Activated CD4-positive, CD25-positive, alpha-beta regulatory T cell (primary cell): Measurements from ENCODE around the gene PLCB4.
"Not testable (repeated sequence)": the region's sequence is repeated elsewhere in the genome, so short reads cannot be mapped to it uniquely, and the experiment has no call there.

Experiments
- DNase-seq, 4 experiments: peaks; one replicate each; lab custom pipeline; 2025; lab: John Stamatoyannopoulos, UW

The PLCB4 gene

GRCh38 chr20:9141921-9142320, 73.0 kb downstream of the PLCB4 start:
- DNase-seq = no peak

- no peak for DNase-seq
These were observed 73.9 kb downstream of the PLCB4 start for GRCh38 chr20:9142809-9143208.

GRCh38 chr20:9143926-9144325, 75.0 kb downstream of the PLCB4 start:
- DNase-seq = no peak

- DNase-seq = no peak
These were observed 75.8 kb downstream of the PLCB4 start for GRCh38 chr20:9144643-9145042.

- DNase-seq = no peak
These were observed 76.3 kb downstream of the PLCB4 start for GRCh38 chr20:9145142-9145541.

GRCh38 chr20:9146649-9147048, 77.8 kb downstream of the PLCB4 start:
- DNase-seq = no peak

GRCh38 chr20:9147547-9148024, 78.7 kb downstream of the PLCB4 start:
- no peak for DNase-seq

- no peak for DNase-seq
These were observed 79.4 kb downstream of the PLCB4 start for GRCh38 chr20:9148291-9148690.

GRCh38 chr20:9149087-9149486, 80.2 kb downstream of the PLCB4 start:
- DNase-seq = no peak

- DNase-seq = no peak
These were observed 80.9 kb downstream of the PLCB4 start for GRCh38 chr20:9149796-9150195.

GRCh38 chr20:9150679-9151078, 81.8 kb downstream of the PLCB4 start:
- no peak for DNase-seq

- not testable (repeated sequence) for DNase-seq
These were observed 83.3 kb downstream of the PLCB4 start for GRCh38 chr20:9152139-9152538.

GRCh38 chr20:9154464-9155024, 85.7 kb downstream of the PLCB4 start:
- no peak for DNase-seq

- no peak for DNase-seq
These were observed 87.8 kb downstream of the PLCB4 start for GRCh38 chr20:9156529-9157280.

- DNase-seq = no peak
These were observed 91.4 kb downstream of the PLCB4 start for GRCh38 chr20:9160331-9160730.

- DNase-seq = no peak
These were observed 91.9 kb downstream of the PLCB4 start for GRCh38 chr20:9160757-9161156.

GRCh38 chr20:9161311-9161710, 92.4 kb downstream of the PLCB4 start:
- no peak for DNase-seq

- no peak for DNase-seq
These were observed 94.4 kb downstream of the PLCB4 start for GRCh38 chr20:9163251-9163650.

GRCh38 chr20:9163995-9164394, 95.1 kb downstream of the PLCB4 start:
- no peak for DNase-seq

GRCh38 chr20:9165261-9165660, 96.4 kb downstream of the PLCB4 start:
- no peak for DNase-seq

- no peak for DNase-seq
These were observed 97.4 kb downstream of the PLCB4 start for GRCh38 chr20:9166153-9166780.

GRCh38 chr20:9169409-9169808, 100.5 kb downstream of the PLCB4 start:
- DNase-seq = no peak

- DNase-seq = no peak
These were observed 104.0 kb downstream of the PLCB4 start for GRCh38 chr20:9172851-9173250.
